Muscle of arm (tissue), 12 donors: ENCODE measurements around the gene MYCBPAP. TPM values are rescaled to one million over a fixed set of nuclear protein-coding genes. Genes with fewer than 3 reads are reported as not detected.
"Not testable (repeated sequence)": the region's sequence is repeated elsewhere in the genome, so short reads cannot be mapped to it uniquely, and the experiment has no call there.

Experiments used
- DNase-seq: peaks from one replicate; pipeline ENCODE4 v3.0.0-alpha.2; 2013
- polyA plus RNA-seq, 12 donors: library from polyadenylated mRNA; unstranded; fragments of 120-200 nt; gene quantifications; one replicate each; pipeline ENCODE4 v1.2.1, GENCODE V29; 2013; ENCODE audit not compliant: insufficient read length in 12 of 12

The MYCBPAP gene
- polyA plus RNA-seq, 12 donors = 0.44 to 2.5 (median 0.85) TPM; not detected in 2

DNA sequence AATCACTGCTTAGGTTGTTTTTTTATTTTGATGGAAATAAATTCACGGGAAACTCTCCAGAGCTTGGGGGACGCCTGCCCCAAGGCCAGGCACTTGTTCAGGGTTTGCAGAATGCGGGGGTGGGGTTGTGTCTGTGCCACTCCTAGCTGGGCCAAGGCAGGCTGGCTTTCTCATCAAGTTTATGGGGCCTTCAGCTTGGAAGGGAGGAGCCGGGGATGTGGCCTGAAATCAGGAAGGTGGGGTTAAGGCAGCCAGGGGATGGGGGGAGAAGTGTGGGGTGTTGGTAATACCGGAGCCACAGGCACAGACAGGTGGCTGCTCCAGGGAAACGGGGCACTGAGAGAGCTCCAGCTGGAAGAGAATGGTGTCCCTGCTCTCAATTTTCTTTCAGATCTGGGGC, 37.8 kb upstream of the MYCBPAP start:
- no peak for DNase-seq

DNA sequence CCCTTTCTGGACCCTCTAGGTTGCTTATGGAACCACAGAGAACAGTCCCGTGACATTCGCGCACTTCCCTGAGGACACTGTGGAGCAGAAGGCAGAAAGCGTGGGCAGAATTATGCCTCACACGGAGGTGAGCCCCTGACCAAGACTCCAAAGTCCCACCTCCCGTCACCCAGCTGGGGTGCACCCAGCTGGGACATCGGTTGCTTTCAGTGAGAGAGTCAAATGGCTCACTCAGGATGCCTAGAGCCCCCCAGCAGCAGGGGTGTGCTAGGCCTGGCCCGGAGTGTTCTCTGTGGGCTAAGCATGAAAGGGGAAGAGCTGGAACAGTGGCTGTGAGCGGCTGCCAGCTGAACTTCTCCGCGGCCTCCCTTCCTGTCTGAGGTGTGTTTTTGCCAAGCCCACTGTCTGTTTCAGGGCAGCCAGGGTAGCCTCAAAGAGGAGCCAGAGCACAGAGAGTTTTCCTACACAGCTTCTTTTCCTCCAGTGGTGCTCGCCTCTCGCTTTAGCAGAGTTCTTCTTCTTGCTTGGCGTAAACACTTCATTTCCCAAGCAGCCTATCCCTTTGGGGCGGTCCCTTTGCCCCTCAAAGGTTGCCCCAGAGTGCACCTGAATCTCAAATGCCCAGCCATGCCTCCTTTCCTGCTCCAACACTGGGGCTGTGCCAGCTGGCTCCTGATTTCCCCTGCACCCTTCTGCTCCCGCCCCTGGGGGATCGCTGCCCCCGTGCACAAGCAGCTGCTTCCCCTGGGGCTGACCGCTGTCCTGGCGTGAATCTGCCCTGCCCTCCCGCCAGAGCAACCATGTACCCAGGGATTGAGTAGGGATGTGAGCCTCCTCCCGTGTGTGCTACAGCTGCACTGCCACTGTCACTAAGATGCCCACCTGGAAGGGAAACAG, 37.0 kb upstream of the MYCBPAP start:
- no peak for DNase-seq

DNA sequence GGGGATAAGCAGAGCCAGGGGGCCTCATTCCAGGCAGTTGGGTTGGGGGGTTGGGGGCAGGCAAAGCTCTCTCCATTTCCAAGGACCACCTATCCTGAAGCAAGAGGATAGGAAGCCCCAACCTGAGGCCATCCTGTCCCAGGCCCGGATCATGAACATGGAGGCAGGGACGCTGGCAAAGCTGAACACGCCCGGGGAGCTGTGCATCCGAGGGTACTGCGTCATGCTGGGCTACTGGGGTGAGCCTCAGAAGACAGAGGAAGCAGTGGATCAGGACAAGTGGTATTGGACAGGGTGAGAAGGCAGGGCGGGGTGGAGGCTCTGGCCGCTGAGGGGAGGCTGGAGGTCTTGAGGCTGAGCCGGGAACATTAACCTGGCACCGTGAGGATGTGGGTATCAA, 36.0 kb upstream of the MYCBPAP start:
- DNase-seq = no peak

GRCh38 chr17:50472761-50473161, 35.5 kb upstream of the MYCBPAP start:
- DNase-seq = not testable (repeated sequence)

- DNase-seq = no peak
These were observed 34.3 kb upstream of the MYCBPAP start for GRCh38 chr17:50473901-50474300.

- no peak for DNase-seq
These were observed 33.7 kb upstream of the MYCBPAP start for GRCh38 chr17:50474523-50474922.

DNA sequence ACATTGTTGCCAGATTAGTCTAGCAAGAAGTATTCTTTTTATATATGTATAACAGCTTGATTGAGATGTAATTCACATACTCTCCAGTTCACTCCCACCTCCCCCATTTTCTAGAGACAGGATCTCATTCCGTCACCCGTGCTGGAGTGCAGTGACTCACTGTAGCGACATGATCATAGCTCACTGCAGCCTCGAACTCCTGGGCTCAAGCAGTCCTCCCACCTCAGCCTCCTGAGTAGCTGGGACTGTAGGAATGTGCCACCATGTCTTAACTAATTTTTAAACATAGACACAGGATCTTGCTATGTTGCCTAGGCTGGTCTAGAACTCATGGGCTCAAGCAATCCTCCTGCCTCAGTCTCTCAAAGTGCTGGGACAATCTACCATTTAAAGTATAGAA, 32.9 kb upstream of the MYCBPAP start:
- no peak for DNase-seq

DNA sequence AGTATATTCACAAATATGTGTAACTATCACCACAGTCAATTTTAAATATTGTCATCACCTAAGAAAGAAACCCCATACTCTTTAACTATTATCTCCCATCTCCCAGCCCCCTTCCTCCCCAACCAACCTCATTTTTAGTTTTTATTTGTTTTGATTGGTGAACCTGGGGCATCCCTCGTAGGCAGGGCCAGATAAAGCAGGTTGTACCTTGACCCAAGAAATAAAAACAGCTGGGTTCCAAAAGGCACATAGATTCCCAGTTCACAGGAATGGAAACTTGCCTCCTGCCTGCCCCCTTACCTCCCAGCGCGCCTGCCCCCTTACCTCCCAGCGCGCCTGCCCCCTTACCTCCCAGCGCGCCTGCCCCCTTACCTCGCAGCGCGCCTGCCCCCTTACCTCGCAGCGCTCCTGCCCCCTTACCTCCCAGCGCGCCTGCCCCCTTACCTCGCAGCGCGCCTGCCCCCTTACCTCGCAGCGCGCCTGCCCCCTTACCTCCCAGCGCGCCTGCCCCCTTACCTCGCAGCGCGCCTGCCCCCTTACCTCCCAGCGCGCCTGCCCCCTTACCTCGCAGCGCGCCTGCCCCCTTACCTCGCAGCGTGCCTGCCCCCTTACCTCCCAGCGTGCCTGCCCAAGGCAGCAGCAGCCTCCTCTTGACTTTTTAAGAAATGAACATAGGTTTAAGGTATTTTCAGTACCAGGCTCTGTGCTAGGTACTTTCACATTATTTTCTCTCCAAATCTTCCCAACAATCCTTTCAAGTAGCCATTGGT, 32.3 kb upstream of the MYCBPAP start:
- not testable (repeated sequence) for DNase-seq

GRCh38 chr17:50476545-50477315, 31.5 kb upstream of the MYCBPAP start:
- no peak for DNase-seq

DNA sequence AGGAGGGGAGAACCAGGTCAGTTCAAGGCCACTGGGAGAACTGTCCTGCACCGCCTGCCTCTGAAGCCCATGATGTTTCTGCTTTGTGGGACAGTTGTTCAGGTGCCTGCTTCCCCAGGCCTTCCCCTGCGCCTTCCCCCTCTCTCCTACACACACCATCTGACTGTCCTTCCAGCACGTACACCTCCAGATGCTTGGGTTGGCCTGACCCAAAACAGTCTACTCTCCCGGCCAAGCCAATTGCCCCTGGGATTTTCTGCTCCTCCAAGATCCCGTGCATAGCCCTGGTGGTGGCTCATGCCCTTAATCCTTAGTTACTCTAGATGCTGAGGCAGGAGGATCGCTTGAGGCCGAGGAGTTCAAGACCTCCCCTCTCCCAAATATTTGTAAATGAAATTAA, 30.3 kb upstream of the MYCBPAP start:
- no peak for DNase-seq

- DNase-seq = peak; percentile 79
These were observed 29.6 kb upstream of the MYCBPAP start, which contains the start of gene RSAD1 for GRCh38 chr17:50478391-50479381. TSS of gene RSAD1 (plus strand) at chr17:50478860. CDS start at chr17:50478885, 25 bp downstream.

DNA sequence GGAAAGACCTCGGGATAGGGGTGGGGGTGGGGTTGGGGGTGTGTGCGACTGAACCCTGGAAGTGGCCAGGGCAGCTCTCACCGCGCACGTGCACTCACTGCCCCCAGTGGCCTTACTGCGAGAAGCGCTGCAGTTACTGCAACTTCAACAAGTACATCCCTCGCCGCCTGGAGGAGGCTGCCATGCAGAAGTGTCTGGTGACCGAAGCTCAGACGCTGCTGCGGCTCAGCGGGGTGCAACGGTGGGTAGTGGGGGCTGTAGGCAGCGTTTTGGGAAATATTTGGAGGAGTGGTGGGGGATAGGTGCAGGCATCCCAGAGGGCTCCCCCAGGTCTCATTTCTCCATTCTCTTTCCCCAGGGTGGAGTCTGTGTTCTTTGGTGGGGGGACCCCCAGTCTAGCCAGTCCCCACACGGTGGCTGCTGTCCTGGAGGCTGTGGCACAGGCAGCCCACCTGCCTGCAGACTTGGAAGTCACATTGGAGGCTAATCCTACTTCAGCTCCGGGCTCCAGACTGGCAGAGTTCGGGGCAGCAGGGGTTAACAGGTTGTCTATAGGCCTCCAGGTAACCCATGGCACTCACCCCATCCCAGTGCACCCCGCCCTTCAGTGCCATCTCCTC, 28.6 kb upstream of the MYCBPAP start:
- DNase-seq = peak; percentile 58

DNA sequence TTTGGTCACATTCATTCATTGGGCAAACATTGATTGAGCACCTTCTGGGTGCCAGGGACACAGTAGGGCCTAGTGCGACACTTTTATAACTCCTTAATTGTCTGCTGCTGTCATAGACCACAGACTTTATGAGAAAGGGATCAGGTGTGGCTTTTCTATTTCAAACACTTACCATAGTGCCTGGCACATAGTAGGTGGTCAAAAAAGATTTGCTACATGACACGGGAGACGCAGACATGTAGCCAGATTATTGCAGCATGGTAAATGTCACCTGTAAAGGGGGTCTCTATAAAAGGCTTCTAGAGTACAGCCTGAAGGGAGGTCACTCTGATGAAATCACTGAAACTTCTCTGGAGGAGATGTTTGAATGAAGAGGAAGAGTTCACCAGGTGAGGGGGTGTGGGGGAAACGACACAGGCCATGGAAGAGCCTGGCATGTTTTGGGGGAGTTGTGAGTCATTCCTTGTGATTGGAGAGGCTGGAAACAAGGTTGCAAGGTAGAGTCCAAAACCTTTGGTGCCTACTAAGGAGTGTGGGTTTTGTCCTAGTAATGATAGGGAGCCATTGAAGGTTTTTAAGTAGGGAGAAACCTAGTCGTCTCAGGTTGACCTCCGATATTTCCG, 28.0 kb upstream of the MYCBPAP start:
- no peak for DNase-seq

DNA sequence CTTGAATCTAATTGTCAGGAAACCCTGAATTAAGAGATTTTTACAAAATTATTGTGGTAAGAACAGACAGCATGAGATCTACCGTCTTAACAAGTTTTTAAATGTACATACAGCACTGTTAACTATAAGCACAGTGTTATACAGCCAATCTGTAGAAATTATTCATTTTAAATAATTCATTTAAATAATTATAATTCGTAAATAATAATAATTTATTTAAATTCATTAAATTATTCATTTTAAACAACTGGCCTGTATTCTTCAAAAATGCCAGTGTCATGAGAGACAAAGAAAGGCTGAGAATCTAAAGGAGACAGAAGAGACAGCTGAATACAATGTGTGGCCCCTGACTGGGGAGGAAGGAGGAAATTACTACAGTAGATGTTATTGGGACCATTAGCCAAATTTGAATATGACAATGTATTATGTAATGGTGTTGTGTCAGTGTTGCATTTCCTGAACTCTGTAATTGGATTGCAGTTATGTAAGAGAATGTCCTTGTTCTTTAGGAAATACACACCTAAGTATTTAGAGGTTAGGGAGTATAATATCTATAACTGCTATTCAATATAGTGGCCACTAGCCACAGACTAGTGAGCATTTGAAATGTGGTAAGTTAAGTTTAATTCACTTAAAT, 27.3 kb upstream of the MYCBPAP start:
- DNase-seq = no peak

DNA sequence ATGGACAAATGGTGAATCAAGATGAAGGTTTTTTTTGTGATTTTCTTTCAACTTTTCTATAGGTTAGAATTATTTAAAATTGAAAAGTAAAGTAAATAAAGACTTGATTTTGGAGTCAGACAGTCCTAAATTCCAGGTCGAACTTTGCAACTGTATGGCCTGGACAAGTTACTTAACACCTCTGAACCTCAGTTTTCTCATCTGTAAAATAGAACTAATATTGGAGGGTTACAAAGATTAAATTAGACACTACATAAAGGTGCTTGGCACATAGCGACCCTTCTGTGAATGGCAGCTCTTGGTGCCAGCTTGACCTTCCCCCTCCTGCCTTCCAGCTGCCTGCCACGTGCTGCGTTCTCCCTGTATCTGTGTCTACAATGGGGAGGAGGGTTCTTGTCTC, 26.6 kb upstream of the MYCBPAP start:
- no peak for DNase-seq

DNA sequence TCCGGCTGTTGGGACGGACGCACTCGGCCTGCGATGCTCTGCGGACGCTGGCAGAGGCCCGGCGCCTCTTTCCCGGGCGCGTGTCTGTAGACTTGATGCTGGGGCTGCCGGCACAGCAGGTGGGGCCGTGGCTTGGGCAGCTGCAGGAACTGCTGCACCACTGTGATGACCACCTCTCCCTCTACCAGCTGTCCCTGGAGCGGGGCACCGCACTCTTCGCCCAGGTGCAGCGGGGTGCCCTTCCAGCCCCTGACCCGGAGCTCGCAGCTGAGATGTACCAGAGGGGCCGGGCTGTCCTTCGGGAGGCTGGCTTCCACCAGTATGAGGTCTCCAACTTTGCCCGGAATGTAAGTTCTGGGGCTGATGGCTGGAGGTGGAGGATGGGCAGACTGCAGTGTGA, 26.1 kb upstream of the MYCBPAP start:
- DNase-seq = no peak

GRCh38 chr17:50482516-50482915, 25.7 kb upstream of the MYCBPAP start:
- peak; percentile 84 for DNase-seq

DNA sequence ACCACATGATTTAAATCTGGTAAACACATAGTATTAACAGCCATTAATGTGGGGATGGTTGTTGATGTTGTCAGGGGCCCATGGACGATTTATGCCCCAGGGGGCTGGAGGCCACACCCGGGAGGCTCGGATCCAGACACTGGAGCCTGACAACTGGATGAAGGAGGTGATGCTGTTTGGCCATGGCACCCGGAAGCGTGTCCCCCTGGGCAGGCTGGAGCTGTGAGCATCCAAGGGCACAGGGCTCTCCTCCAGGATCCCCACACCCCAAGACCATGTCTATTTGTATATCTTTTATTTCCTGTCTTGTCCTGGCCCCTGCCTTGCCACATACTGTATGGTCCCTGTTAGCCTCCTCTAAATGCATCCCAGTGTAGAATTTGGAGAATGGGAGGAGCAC, 25.0 kb upstream of the MYCBPAP start:
- DNase-seq = no peak

DNA sequence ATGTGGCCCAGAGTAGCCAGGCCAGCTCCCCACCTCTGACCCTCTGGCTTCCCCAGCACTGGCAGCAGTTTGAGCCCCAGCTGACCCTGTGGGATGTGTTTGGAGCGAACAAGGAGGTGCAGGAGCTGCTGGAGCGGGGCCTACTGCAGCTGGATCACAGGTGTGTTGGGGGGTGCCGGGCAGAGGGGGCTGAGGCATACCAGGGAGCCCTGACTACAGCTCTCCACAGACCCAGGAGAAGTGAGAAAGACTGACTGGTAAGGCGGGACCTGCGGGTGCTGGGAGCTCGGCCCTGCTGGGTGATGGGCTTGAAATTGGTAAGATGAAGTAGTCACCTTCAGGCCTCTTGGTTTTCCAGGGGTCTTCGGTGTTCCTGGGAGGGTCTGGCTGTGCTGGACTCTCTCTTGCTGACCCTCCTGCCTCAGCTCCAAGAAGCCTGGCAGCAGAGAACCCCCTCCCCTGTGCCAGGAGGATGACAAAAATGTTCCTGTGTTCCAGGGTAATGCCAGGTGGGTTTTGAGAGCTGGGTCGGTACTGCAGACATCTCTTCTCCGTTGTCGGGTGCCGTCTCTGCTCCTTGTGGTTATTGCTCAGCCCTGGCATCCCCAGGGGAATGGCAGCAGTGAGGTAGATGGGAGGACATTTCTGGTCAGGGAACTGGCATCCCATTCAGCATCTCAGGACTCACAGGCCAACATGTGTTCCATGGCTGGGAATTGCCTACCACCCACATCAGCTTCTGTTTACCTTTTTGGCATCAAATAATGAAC, 23.7 kb upstream of the MYCBPAP start:
- no peak for DNase-seq
